DND-41 (cell line): Measurements from ENCODE around the gene MFSD6.

Source experiments
- CTCF ChIP-seq: IDR thresholded peaks from 2 replicates; pipeline ENCODE4 v1.5.1; 2012; ENCODE audit warnings: borderline replicate concordance, low read length, moderate library complexity, mild to moderate bottlenecking; ENCODE audit not compliant: poor library complexity, severe bottlenecking; ENCODE audit errors: extremely low read depth
- EZH2 ChIP-seq: IDR thresholded peaks from 3 replicates; pipeline ENCODE4 v1.6.1; 2012; ENCODE audit warnings: borderline replicate concordance, low read depth, mild to moderate bottlenecking, moderate library complexity, low read length, inconsistent platforms; ENCODE audit not compliant: severe bottlenecking

- TF ChIP-seq EZH2 (no peak), CTCF (no peak)
Observed at GRCh38 chr2:190443055-190443454, 34.9 kb downstream of the MFSD6 start.
